ENCODE results near the gene ATP2A2.
A peak's percentile ranks its signal among the peaks of the same experiment; 100 is the strongest.

ATP2A2 gene

GRCh38 chr12:110256780-110257431 is 24.1 kb upstream of the ATP2A2 start:
- FAIRE-seq: no peak
- no peak for DNase-seq (ENCODE audit: insufficient read length, low spot score)

DNA sequence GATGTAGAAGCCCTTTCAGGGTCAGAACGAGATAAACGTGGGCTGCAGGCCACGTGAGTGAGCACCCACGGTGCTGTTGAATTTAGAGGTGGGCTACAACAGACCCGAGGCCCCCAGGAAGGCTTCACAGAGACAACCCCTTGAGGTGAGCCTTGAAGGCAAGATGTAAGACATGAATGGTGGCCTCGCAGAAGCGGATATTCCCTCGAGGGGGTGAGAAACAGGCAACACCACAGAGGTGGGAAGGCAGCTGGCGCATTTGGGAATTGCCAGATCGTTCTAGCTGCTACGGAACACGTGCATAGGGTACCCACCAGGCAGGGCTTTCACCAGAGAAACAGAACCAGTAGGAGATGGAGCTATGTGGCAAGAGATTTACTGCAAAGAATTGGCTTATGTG is 22.6 kb upstream of the ATP2A2 start:
- no peak for DNase-seq (ENCODE audit: insufficient read length, low spot score)
- FAIRE-seq: no peak

- DNase-seq (ENCODE audit: insufficient read length, low spot score): no peak
- FAIRE-seq: no peak
Observed at GRCh38 chr12:110262442-110263388, 18.3 kb upstream of the ATP2A2 start.

- FAIRE-seq (no peak), DNase-seq (ENCODE audit: insufficient read length, low spot score) (no peak)
Observed at GRCh38 chr12:110266381-110266960, 14.6 kb upstream of the ATP2A2 start.

GRCh38 chr12:110266980-110267620 is 13.9 kb upstream of the ATP2A2 start:
- no peak for FAIRE-seq
- no peak for DNase-seq (ENCODE audit: insufficient read length, low spot score)

- FAIRE-seq: no peak
- DNase-seq (ENCODE audit: insufficient read length, low spot score): no peak
Observed at GRCh38 chr12:110269622-110270124, 11.4 kb upstream of the ATP2A2 start.

DNA sequence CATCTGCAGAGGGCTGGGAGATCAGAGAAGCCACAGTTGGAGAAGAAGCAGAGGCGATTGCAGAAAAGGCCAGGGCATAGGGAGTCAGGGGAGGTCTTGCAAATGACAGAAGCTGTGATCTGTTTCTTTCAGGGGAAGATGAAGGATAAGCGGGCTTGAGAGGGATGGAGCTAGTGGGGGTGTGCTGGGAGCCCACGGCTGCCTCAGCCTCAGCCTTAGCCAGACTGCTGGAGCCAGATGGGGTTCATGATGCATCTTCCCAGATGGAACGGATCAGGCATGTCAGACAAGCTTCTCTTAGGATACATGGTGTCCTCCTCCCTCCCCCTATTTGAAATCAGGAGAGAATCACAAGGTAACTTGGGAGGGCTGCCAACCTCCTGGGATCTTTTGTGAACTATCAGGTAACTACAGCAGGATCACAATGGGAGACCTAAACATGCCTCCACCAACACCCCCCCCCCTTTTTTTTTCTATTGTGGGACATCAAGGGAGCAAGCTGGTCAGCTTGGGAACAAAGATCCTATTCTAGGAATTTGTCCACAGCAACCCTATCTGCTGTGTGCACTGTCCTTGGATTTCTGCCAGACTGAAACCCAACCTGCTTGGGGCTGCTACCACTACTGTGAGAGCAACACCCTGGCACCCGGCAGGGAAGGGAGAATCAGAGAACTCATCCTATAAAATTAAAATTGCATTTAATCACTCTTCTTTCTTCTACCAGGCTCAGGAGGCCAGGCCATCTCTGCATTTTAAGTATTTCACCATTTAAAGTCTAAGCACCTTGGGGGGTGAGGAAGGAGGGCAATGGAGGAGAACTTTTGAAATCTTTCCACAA is 10.7 kb upstream of the ATP2A2 start:
- no peak for FAIRE-seq

DNA sequence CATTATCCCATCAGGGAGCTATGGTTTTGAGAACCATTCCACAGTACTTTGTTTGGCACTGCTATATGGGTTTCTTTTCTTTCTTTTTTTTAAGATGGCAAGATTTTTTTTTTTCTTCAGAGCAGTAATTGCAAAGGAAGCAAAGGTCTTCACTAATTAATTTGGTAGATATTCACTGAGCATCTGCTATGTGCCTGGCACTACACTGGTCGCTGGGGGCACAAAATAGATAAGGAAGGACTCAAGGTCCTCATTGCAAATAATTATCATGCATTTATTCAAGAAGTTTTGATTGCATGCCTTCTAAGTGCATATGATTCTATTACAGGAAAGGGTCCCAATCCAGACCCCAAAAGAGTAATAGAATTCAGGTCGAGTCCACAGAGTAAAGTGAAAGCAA is 10.0 kb upstream of the ATP2A2 start:
- DNase-seq (ENCODE audit: insufficient read length, low spot score) (no peak), FAIRE-seq (no peak)

More for the DNA sequence above, 10.7 kb upstream of the ATP2A2 start:
- DNase-seq (ENCODE audit: insufficient read length, low spot score): no peak

DNA sequence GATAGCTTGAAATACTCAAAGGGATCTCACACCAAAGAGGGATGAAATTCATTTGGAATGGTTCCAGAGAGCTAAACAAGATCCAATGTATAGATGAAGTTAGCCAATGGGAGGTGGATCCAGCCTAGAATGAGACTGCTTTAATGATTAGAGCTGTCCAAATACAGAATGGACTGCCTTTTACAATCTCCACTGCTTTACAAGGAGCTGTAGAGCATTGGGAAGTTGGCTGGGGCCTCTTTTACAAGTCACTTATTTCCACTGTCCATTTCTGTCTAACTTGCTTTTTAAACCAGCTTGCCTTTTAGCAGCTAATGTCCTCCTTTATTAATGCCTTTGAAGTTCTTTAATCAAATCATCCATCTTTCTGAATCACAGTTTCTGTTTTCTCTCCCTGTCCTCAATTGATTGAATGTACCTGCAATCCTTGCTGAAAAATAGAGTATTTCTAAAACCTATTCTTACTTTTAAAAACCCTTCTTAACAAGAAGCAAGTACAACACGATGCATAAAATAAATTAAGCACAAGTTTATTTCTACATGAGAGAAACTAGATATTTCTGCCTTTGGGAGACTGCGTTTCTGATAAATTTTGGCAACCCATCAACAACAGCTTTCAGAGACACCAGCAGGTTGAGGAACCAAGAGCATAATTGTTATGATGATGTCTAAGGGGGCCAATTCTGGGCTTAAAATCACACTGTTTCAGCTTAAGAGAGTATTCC is 3.4 kb upstream of the ATP2A2 start:
- no peak for DNase-seq (ENCODE audit: insufficient read length, low spot score)
- no peak for FAIRE-seq

DNA sequence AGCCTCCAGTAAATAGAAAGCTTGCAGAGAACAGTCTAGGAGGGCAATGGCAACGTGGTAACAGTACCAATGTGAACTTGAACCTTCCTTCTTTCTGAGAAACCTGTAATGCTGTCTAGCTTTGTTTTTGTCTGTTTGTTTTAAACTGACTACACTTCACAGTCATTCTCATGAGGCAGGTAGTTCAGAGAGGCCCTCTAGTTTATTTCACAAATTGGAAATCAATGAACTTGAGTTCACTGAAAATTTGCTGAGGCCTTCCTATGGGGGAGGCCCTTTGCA is 2.9 kb upstream of the ATP2A2 start:
- FAIRE-seq: no peak
- DNase-seq (ENCODE audit: insufficient read length, low spot score): no peak

- no peak for DNase-seq (ENCODE audit: insufficient read length, low spot score)
- no peak for FAIRE-seq
Observed at GRCh38 chr12:110279566-110280375, 1.3 kb upstream of the ATP2A2 start.

- peak; percentile 18 for FAIRE-seq
- peak; percentile 37 for DNase-seq (ENCODE audit: insufficient read length, low spot score)
Observed at GRCh38 chr12:110280392-110280778, 662 bp upstream of the ATP2A2 start.

- FAIRE-seq: no peak
- DNase-seq (ENCODE audit: insufficient read length, low spot score): peak; percentile 50
Observed at GRCh38 chr12:110281549-110282299, 677 bp downstream of the ATP2A2 start.

DNA sequence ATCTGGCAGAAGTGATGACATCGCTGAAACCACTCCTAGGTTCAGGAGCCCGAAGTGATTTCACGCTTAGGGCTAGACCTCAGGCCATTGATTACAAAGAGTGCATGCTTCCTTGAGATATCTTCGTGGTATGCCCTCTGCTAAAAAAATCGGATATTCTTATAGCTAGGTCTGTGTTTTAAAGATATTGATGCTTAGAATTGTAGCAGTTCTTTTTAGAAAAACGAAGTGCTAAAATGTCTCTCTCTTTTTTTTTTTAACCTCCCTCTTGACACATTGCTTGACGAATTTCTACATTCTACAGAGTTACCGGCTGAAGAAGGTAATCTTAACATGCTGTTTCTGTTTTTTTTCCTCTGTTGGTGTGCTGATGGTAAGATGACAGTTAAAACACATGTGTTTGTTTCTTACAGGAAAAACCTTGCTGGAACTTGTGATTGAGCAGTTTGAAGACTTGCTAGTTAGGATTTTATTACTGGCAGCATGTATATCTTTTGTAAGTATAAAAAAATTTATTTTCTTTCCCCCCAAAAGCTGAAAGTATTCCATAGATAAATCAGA is 1.3 kb downstream of the ATP2A2 start:
- FAIRE-seq (peak; percentile 85), DNase-seq (ENCODE audit: insufficient read length, low spot score) (no peak)

- no peak for DNase-seq (ENCODE audit: insufficient read length, low spot score)
- peak; percentile 66 for FAIRE-seq
Observed at GRCh38 chr12:110282956-110283817, 2.1 kb downstream of the ATP2A2 start.

GRCh38 chr12:110284597-110284996 is 3.5 kb downstream of the ATP2A2 start:
- FAIRE-seq (no peak), DNase-seq (ENCODE audit: insufficient read length, low spot score) (no peak)

GRCh38 chr12:110286623-110287022 is 5.6 kb downstream of the ATP2A2 start:
- no peak for DNase-seq (ENCODE audit: insufficient read length, low spot score)
- FAIRE-seq: no peak
